Measurements from ENCODE around the gene C19orf33. TPM values are rescaled to one million over a fixed set of nuclear protein-coding genes. Genes with fewer than 3 reads are reported as not detected.

C19orf33 gene
- total RNA-seq, 3 donors from 2014 or later (not counting 1 experiment from before 2014, with no cell fraction given), result 1.5 to 4.0 TPM; not detected in 1

GRCh38 chr19:38265921-38266429 is 38.1 kb upstream of the C19orf33 start:
- DNase-seq (no peak), ATAC-seq (no peak)
- Mint-ChIP-seq H3K27ac (no peak overlapping the region), H3K36me3 (no peaks in the 10 kb centered on the region), H3K9me3 (no peaks in the 10 kb centered on the region), H3K4me1 (peaks cover 12% of the 10 kb centered on the region in 2 donors), H3K27me3 (ENCODE audit: low read depth in 2 of 2) (peaks cover 23 to 31% of the 10 kb centered on the region in 2 donors), H3K4me3 (no peak overlapping the region)
- H3K9me3 ChIP-seq (ENCODE audit: control insufficient read depth, insufficient read depth, low read length), result no peaks in the 10 kb centered on the region
- H3K4me3 ChIP-seq (ENCODE audit: low read length), result no peak overlapping the region
- no peaks in the 10 kb centered on the region for H3K27me3 ChIP-seq (ENCODE audit: control insufficient read depth, insufficient read depth, low read length)
- H3K36me3 ChIP-seq (ENCODE audit: control insufficient read depth, insufficient read depth, low read length), result no peaks in the 10 kb centered on the region
- no peak for TF ChIP-seq CTCF (IDR thresholded peaks at IDR 0.05)
- H3K27ac ChIP-seq (ENCODE audit: low read length), result no peak overlapping the region
- 91% methylated on average over 12 of the region's 12 CpGs for WGBS (ENCODE audit: insufficient coverage)
- peaks cover 18% of the 10 kb centered on the region for H3K4me1 ChIP-seq (ENCODE audit: control insufficient read depth, insufficient read depth, low read length)
- intact Hi-C loops (cut with micrococcal nuclease), result no loop called here

- H3K36me3 ChIP-seq (ENCODE audit: control insufficient read depth, insufficient read depth, low read length), result no peaks in the 10 kb centered on the region
- Mint-ChIP-seq H3K9me3 (no peaks in the 10 kb centered on the region), H3K36me3 (no peaks in the 10 kb centered on the region), H3K27me3 (ENCODE audit: low read depth in 2 of 2) (peaks cover 23 to 31% of the 10 kb centered on the region in 2 donors), H3K4me1 (peaks cover 12% of the 10 kb centered on the region in 2 donors), H3K27ac (no peak overlapping the region), H3K4me3 (no peak overlapping the region)
- no peaks in the 10 kb centered on the region for H3K9me3 ChIP-seq (ENCODE audit: control insufficient read depth, insufficient read depth, low read length)
- no peaks in the 10 kb centered on the region for H3K27me3 ChIP-seq (ENCODE audit: control insufficient read depth, insufficient read depth, low read length)
- H3K27ac ChIP-seq (ENCODE audit: low read length), result no peak overlapping the region
- ATAC-seq, result no peak
- peaks cover 18% of the 10 kb centered on the region for H3K4me1 ChIP-seq (ENCODE audit: control insufficient read depth, insufficient read depth, low read length)
- H3K4me3 ChIP-seq (ENCODE audit: low read length), result no peak overlapping the region
- intact Hi-C loops (cut with micrococcal nuclease), result no loop called here
- no peak for TF ChIP-seq CTCF (IDR thresholded peaks at IDR 0.05)
- 85% methylated on average over 12 of the region's 12 CpGs for WGBS (ENCODE audit: insufficient coverage)
- no peak for DNase-seq
These were observed 37.0 kb upstream of the C19orf33 start for GRCh38 chr19:38266981-38267597.

- TF ChIP-seq CTCF (IDR thresholded peaks at IDR 0.05), result no peak
- no peak for ATAC-seq
- Mint-ChIP-seq H3K27ac (no peak overlapping the region), H3K9me3 (no peaks in the 10 kb centered on the region), H3K27me3 (ENCODE audit: low read depth in 2 of 2) (peaks cover 23 to 31% of the 10 kb centered on the region in 2 donors), H3K4me1 (peaks cover 12% of the 10 kb centered on the region in 2 donors), H3K4me3 (no peak overlapping the region), H3K36me3 (no peaks in the 10 kb centered on the region)
- intact Hi-C loops (cut with micrococcal nuclease), result no loop called here
- no peak overlapping the region for H3K4me3 ChIP-seq (ENCODE audit: low read length)
- H3K4me1 ChIP-seq (ENCODE audit: control insufficient read depth, insufficient read depth, low read length), result peaks cover 18% of the 10 kb centered on the region
- no peaks in the 10 kb centered on the region for H3K36me3 ChIP-seq (ENCODE audit: control insufficient read depth, insufficient read depth, low read length)
- no peak for DNase-seq
- no peak overlapping the region for H3K27ac ChIP-seq (ENCODE audit: low read length)
- no peaks in the 10 kb centered on the region for H3K9me3 ChIP-seq (ENCODE audit: control insufficient read depth, insufficient read depth, low read length)
- H3K27me3 ChIP-seq (ENCODE audit: control insufficient read depth, insufficient read depth, low read length), result no peaks in the 10 kb centered on the region
- 76% methylated on average over 12 of the region's 12 CpGs for WGBS (ENCODE audit: insufficient coverage)
These were observed 36.1 kb upstream of the C19orf33 start for GRCh38 chr19:38267761-38268483.

Data from natural killer cell (primary cell).